Measurements from ENCODE around the gene TYMS.

DNA sequence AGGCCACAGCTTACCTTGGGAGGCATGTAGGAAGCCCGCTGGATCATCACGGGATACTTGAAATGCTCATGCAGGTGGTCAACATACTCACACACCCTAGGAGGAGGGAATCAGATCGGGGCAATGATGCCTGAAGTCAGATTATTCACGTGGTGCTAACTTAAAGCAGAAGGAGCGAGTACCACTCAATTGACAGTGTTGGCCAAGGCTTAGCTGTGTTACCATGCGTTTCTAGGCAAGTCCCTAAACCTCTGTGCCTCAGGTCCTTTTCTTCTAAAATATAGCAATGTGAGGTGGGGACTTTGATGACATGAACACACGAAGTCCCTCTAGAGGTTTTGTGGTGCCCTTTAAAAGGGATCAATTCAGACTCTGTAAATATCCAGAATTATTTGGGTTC, 17.9 kb downstream of the TYMS start:
- TF ChIP-seq, protein P1, sequence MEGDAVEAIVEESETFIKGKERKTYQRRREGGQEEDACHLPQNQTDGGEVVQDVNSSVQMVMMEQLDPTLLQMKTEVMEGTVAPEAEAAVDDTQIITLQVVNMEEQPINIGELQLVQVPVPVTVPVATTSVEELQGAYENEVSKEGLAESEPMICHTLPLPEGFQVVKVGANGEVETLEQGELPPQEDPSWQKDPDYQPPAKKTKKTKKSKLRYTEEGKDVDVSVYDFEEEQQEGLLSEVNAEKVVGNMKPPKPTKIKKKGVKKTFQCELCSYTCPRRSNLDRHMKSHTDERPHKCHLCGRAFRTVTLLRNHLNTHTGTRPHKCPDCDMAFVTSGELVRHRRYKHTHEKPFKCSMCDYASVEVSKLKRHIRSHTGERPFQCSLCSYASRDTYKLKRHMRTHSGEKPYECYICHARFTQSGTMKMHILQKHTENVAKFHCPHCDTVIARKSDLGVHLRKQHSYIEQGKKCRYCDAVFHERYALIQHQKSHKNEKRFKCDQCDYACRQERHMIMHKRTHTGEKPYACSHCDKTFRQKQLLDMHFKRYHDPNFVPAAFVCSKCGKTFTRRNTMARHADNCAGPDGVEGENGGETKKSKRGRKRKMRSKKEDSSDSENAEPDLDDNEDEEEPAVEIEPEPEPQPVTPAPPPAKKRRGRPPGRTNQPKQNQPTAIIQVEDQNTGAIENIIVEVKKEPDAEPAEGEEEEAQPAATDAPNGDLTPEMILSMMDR (IDR thresholded peaks at IDR 0.05) = no peak
- TF ChIP-seq POLR2A (IDR thresholded peaks at IDR 0.05) (no peak), POLR2AphosphoS5 (IDR thresholded peaks at IDR 0.05) (no peak), EP300 (IDR thresholded peaks at IDR 0.05) (no peak)
